GM18951 (cell line): ENCODE results near the gene GRIK4.

ENCODE experiments used
- POLR2A ChIP-seq: IDR thresholded peaks from 4 replicates; pipeline ENCODE4 v1.6.1; 2011; ENCODE audit warnings: mild to moderate bottlenecking; ENCODE audit not compliant: insufficient read length, insufficient read depth; ENCODE audit errors: extremely low read depth
- in situ Hi-C: fragments of 300-500 bp; cut with MboI; formaldehyde crosslinking; loops from one replicate; pipeline ENCODE4 v1.12.0; 2022; ENCODE audit warnings: low sequenced_read_pairs, mixed read lengths, inconsistent platforms; ENCODE audit not compliant: unreplicated experiment

GRIK4 gene, protein sequence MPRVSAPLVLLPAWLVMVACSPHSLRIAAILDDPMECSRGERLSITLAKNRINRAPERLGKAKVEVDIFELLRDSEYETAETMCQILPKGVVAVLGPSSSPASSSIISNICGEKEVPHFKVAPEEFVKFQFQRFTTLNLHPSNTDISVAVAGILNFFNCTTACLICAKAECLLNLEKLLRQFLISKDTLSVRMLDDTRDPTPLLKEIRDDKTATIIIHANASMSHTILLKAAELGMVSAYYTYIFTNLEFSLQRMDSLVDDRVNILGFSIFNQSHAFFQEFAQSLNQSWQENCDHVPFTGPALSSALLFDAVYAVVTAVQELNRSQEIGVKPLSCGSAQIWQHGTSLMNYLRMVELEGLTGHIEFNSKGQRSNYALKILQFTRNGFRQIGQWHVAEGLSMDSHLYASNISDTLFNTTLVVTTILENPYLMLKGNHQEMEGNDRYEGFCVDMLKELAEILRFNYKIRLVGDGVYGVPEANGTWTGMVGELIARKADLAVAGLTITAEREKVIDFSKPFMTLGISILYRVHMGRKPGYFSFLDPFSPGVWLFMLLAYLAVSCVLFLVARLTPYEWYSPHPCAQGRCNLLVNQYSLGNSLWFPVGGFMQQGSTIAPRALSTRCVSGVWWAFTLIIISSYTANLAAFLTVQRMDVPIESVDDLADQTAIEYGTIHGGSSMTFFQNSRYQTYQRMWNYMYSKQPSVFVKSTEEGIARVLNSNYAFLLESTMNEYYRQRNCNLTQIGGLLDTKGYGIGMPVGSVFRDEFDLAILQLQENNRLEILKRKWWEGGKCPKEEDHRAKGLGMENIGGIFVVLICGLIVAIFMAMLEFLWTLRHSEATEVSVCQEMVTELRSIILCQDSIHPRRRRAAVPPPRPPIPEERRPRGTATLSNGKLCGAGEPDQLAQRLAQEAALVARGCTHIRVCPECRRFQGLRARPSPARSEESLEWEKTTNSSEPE

DNA sequence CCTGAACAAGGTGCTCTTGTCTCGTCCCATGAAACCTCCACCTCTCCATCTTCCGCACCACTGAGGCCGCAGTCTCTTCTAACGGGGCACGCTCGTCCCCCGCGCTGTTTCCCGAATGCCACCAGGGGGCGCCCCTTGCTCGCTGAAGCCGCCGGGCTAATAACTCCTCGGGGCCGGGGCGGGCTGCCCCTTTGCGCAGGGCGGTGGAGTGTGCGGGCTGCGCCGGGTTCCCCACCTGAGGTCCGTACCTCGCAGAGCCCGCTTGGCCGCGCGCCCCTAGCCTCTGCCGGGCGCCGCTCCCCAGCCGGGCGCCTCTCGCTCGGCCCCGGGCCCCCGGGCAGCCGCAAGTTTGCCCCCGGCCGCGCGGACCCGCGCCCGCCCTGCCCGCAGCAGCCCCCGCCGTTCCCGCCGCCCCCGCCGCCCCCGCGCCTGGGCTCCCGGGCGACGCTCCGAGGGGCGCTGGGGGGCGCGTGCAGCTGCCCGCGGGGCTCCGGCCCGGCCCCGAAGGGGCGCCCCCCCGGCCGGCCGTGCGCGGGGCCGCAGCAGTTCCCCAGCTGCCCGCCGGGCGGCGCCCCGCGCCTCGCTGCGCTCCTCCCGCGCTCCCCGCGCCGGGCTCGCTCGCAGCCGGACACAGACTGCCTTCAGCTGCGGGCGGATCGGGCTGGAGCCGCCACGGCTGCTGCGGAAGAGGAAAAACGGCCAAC lies at the start of gene GRIK4:
TSS of gene GRIK4 (plus strand) at position 633 of the 704 bp plus-strand sequence. CDS start 148,571 bp downstream, outside the sequence.
- in situ Hi-C loops: loop anchor here (10.0 kb wide), 1 partner anchor 424 kb away; no protein-coding TSS in a partner anchor
- TF ChIP-seq POLR2A: no peak

DNA sequence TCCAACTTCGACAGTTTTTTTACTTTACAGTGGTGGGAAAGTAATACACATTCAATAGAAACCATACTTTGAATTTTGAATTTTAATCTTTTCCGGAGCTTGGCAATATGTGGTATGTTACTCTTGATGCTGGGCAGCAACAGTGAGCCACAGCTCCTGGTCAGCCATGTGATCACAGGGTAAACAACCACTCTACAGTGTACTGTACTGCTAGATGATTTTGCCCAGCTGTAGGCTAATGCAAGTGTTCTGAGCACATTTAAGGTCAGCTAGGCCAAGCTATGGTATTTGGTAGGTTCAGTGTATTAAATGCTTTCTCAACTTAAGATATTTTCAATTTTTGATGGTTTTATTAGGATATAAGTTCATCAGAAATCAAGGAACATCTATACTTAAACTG lies 48.7 kb upstream of the GRIK4 start:
- in situ Hi-C loops: no loop called here
- no peak for TF ChIP-seq POLR2A

DNA sequence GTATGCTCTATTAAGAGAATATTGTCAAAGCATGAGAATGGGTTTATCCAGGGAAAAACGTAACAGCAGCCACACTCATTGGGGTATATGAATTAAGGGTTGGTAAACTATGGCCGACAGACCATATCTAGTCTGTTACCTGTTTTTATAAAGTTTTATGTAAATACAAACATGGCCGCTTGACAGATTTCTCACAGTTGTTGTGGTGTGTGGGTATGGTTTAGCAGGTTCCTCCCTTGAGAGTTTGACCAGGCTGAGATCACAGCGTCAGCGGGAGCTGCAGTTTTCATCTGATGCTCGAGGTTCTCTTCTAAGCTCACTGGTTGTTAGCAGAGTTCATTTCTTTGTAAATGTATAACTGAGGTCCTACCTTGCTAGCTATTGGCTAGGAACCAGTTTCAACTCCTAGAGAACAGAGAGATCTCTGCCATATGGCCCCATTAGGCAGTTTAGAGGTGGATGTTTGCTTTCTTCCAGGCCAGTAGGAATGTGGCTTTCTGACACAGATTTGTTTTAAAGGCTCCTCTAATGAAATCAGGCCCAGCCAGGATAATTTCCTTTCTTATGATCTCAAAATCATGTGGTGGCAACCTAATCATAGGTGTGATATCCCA lies 45.5 kb upstream of the GRIK4 start:
- in situ Hi-C loops: no loop called here
- no peak for TF ChIP-seq POLR2A

- in situ Hi-C loops: no loop called here
These were observed 43.9 kb upstream of the GRIK4 start for GRCh38 chr11:120467627-120468026.

DNA sequence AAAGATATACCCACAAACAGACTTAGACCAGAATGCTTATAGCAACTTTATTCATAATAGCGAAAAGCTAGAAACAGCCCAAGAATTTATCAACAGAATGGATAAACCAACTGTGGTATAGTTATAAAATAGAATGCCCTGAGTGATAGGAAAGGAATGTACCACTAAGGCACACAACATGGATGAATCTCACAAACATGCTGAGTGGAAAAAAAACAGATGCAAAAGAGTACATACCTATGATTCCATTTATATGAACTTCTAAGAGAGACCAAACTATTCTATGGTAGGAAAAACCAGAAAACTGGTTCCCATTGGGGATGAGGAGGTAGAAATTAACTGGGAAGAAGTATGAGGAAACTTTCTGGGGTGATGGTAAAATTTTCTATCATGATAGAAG lies 40.4 kb upstream of the GRIK4 start:
- TF ChIP-seq POLR2A: no peak
- in situ Hi-C loops: no loop called here

More at GRCh38 chr11:120467627-120468026, 43.9 kb upstream of the GRIK4 start:
- no peak for TF ChIP-seq POLR2A

DNA sequence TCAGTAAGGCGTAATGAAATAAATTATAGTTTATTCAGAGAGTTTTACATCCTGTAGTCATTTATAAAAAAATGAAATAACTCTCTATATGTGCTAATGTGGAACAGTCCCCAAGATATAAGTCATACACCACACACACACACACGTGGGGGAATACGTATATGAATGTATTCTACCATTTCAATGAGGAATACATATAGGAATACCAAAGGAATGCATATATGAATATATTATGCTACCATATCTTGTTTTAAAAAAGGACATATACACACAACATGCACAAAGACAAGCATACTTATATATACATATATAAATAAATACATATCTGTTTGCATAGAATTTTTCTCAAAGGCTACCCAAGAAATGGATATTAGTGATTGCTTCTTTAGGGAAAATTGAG lies 39.6 kb upstream of the GRIK4 start:
- TF ChIP-seq POLR2A: no peak
- in situ Hi-C loops: no loop called here

DNA sequence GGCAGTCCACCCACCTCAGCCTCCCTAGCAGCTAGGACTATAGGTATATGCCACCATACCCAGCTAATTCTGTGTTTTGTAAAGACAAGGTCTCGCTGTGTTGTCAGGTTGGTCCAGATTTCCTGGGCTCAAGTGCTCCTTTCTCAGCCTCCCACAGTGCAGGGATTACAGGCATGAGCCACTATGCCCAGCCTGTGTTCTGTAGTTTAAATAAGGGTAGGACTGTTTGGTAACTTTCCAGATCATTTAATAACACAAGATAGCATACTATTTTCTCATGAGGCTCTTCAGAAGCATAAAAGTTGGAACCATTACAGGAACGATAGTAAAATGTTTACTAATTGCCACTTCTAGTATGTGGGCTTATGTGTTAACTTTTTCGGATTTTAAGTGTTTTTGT lies 38.0 kb upstream of the GRIK4 start:
- in situ Hi-C loops: no loop called here
- TF ChIP-seq POLR2A: no peak

- no peak for TF ChIP-seq POLR2A
- in situ Hi-C loops: no loop called here
These were observed 29.4 kb upstream of the GRIK4 start for GRCh38 chr11:120482149-120482548.

GRCh38 chr11:120484722-120485121 lies 26.8 kb upstream of the GRIK4 start:
- TF ChIP-seq POLR2A: no peak
- in situ Hi-C loops: no loop called here

- no peak for TF ChIP-seq POLR2A
- in situ Hi-C loops: no loop called here
These were observed 25.4 kb upstream of the GRIK4 start for GRCh38 chr11:120486138-120486537.

GRCh38 chr11:120489799-120490198 lies 21.7 kb upstream of the GRIK4 start:
- in situ Hi-C loops: no loop called here
- no peak for TF ChIP-seq POLR2A

DNA sequence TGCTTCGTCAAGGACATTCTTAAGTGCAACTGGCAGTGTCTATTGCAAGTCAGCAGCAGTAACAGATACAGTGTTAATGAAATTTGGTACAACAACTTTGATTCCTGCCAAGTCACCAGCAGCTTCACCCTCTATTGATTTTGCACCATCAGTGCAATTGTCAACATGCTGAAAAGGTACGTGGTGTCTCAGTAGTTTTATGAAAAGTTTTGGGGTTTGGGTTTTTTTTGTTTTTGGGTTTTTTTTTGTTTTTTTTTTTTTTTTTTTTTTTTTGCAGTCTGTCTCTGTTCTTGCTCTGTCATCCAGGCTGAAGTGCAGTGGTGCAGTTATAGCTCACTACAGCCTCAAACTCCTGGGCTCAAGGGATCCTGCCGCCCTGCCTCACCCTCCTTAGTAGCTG lies 19.1 kb upstream of the GRIK4 start:
- TF ChIP-seq POLR2A: no peak
- in situ Hi-C loops: no loop called here
